Vagina (tissue), 2 donors: Measurements from ENCODE around the gene TNFRSF14. TPM values are rescaled to one million over a fixed set of nuclear protein-coding genes. Genes with fewer than 3 reads are reported as not detected.
"Not testable (repeated sequence)": the region's sequence is repeated elsewhere in the genome, so short reads cannot be mapped to it uniquely, and the experiment has no call there.

Source experiments
- DNase-seq, 2 donors: peaks; one replicate each; pipeline ENCODE4 v3.0.0-alpha.2; 2017; ENCODE audit errors: extremely low spot score in 2 of 2
- H3K27ac ChIP-seq: fragments of 200-600 bp; sonication (generic); one replicate; pipeline ENCODE4 v1.5.1; 2019
- H3K27me3 ChIP-seq: fragments of 200-600 bp; sonication (generic); one replicate; pipeline ENCODE4 v1.5.1; 2019
- H3K36me3 ChIP-seq, 2 donors: fragments of 200-600 bp; sonication (generic); one replicate each; pipeline ENCODE4 v1.5.1; 2017 to 2019
- H3K4me1 ChIP-seq: fragments of 200-600 bp; sonication (generic); one replicate; pipeline ENCODE4 v1.5.1; 2019
- H3K4me3 ChIP-seq, 2 donors: fragments of 200-600 bp; sonication (generic); 1 replicate in 1 of 2; 2 replicates in 1 of 2; pipeline ENCODE4 v1.5.1; 2016 to 2019
- H3K9me3 ChIP-seq: fragments of 200-600 bp; sonication (generic); one replicate; pipeline ENCODE4 v1.5.1; 2019
- CTCF ChIP-seq, 3 experiments: fragments of 450-650 bp in 2 of 3; fragments of 200-600 bp in 1 of 3; sonication (generic) in 1 of 3; IDR thresholded peaks; one replicate each; pipeline ENCODE4 v1.5.1; 2017 to 2019; ENCODE audit warnings: antibody characterized with exemption in 3 of 3, mild to moderate bottlenecking in 2 of 3, moderate library complexity in 2 of 3
- POLR2A ChIP-seq, 2 donors: fragments of 450-650 bp; IDR thresholded peaks; one replicate each; pipeline ENCODE4 v1.6.1; 2017; ENCODE audit warnings: antibody characterized with exemption in 2 of 2, mild to moderate bottlenecking in 2 of 2, moderate library complexity in 2 of 2
- POLR2AphosphoS5 ChIP-seq, 2 donors: sonication (generic); formaldehyde crosslinking; IDR thresholded peaks; one replicate each; pipeline ENCODE4 v1.9.0; 2017; ENCODE audit warnings: antibody characterized with exemption in 2 of 2, mild to moderate bottlenecking in 2 of 2, low read depth in 1 of 2; ENCODE audit not compliant: insufficient read depth in 1 of 2
- intact Hi-C: fragments of 100-400 bp; cut with DNase I; formaldehyde crosslinking; loops from one replicate; pipeline ENCODE4 v1.15.1; 2023
- total RNA-seq: library from RNA; depleted of rRNA; stranded (reverse); fragments of >200 nt; gene quantifications from one replicate; pipeline ENCODE4 v1.2.3, GENCODE V29; 2016

TNFRSF14 gene
- total RNA-seq, 1 donor from 2014 or later = 49.6 TPM

- TF ChIP-seq POLR2A (IDR thresholded peaks at IDR 0.05) (no peak), POLR2AphosphoS5 (IDR thresholded peaks at IDR 0.05; ENCODE audit: insufficient read depth in 1 of 2, low read depth in 1 of 2) (no peak), CTCF (IDR thresholded peaks at IDR 0.05) (no peak)
- intact Hi-C loops = no loop called here
- H3K27me3 ChIP-seq = no peaks in the 10 kb centered on the region
- DNase-seq = no peak
- no peak overlapping the region for H3K4me3 ChIP-seq
- no peaks in the 10 kb centered on the region for H3K9me3 ChIP-seq
- no peaks in the 10 kb centered on the region for H3K36me3 ChIP-seq
- no peak overlapping the region for H3K27ac ChIP-seq
- H3K4me1 ChIP-seq = peaks cover 6% of the 10 kb centered on the region
Measured at GRCh38 chr1:2567083-2567679, 11.0 kb downstream of the TNFRSF14 start.

- DNase-seq = not testable (repeated sequence)
Measured at GRCh38 chr1:2568187-2568816, 12.1 kb downstream of the TNFRSF14 start.

DNA sequence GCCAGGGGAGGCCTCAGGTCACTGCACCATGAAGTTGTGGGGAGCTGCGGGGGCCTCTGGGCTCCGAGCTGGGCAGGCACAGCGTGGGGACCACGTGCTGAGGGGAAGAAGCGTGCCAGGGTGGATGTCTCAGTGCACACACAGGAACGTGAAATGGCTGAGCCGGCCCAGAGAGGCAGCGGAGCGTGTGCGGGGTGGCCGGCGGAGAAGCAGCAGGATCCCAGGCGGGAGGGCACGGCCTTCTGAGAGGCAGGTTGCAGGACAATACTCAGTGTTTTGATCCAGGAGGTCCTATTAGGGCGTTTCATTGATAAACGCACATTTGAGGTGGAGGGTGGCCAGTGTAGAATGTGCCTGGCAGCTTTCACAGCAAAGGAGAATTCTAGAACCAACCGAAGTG, 12.9 kb downstream of the TNFRSF14 start:
- H3K9me3 ChIP-seq = no peaks in the 10 kb centered on the region
- intact Hi-C loops = no loop called here
- H3K27me3 ChIP-seq = no peaks in the 10 kb centered on the region
- no peaks in the 10 kb centered on the region for H3K36me3 ChIP-seq
- no peak overlapping the region for H3K4me3 ChIP-seq
- peaks cover 6% of the 10 kb centered on the region for H3K4me1 ChIP-seq
- DNase-seq = no peak
- no peak overlapping the region for H3K27ac ChIP-seq
- TF ChIP-seq CTCF (IDR thresholded peaks at IDR 0.05) (no peak), POLR2A (IDR thresholded peaks at IDR 0.05) (no peak), POLR2AphosphoS5 (IDR thresholded peaks at IDR 0.05; ENCODE audit: insufficient read depth in 1 of 2, low read depth in 1 of 2) (no peak)

More at GRCh38 chr1:2568187-2568816, 12.1 kb downstream of the TNFRSF14 start:
- H3K27me3 ChIP-seq, H3K9me3 ChIP-seq, H3K36me3 ChIP-seq, H3K4me3 ChIP-seq, intact Hi-C loops, H3K4me1 ChIP-seq, H3K27ac ChIP-seq: not testable (repeated sequence)

DNA sequence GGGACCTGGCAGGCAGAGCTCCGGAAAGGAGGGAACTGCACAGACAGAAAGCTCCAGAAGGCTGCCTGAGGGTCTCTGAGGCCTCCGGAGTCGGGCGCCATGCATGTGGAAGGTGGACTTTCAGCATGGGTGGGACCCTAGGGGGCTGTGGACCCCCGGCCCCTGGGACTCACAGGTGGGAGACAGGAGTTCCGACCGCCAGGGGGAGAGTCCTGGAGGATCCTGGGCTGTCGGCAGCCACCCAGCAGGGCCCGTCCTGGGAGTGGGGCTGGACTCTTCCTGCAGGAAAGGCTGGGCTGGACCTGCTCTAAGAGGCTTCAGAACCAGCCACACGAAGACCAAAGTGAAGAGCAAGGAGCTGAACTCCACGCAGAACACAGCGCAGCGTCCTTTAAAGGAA, 13.5 kb downstream of the TNFRSF14 start:
- DNase-seq, intact Hi-C loops, H3K27me3 ChIP-seq: not testable (repeated sequence)

DNA sequence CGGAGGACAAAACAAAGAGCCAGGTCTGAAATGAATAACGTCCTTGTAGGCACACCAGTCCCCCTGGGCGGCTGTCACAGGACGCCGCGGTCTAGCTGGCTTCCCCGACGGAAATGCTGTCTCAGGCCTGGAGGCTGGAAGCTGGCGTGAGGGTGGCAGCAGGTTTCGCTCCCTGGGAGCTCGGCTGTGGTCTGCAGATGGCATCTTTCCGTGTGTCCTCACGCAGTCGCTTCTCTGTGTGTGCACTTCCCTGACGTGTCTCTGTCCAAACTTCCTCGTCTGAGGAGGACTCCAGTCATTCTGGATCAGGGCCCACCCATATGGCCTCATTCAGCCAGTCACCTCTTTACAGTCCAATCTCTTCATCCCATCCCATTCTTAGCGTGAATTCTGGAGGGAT, 14.2 kb downstream of the TNFRSF14 start:
- intact Hi-C loops = no loop called here
- H3K27me3 ChIP-seq = no peaks in the 10 kb centered on the region

More for the DNA sequence above, 13.5 kb downstream of the TNFRSF14 start:
- not testable (repeated sequence) for H3K9me3 ChIP-seq, H3K4me3 ChIP-seq, H3K27ac ChIP-seq, H3K36me3 ChIP-seq, H3K4me1 ChIP-seq

More for the DNA sequence above, 14.2 kb downstream of the TNFRSF14 start:
- H3K9me3 ChIP-seq = no peaks in the 10 kb centered on the region
- H3K27ac ChIP-seq = no peak overlapping the region
- no peak for TF ChIP-seq POLR2AphosphoS5 (IDR thresholded peaks at IDR 0.05; ENCODE audit: insufficient read depth in 1 of 2, low read depth in 1 of 2)
- no peak for TF ChIP-seq CTCF (IDR thresholded peaks at IDR 0.05)
- no peak for TF ChIP-seq POLR2A (IDR thresholded peaks at IDR 0.05)
- DNase-seq = no peak
- H3K4me3 ChIP-seq = no peak overlapping the region
- no peaks in the 10 kb centered on the region for H3K36me3 ChIP-seq
- H3K4me1 ChIP-seq = no peaks in the 10 kb centered on the region
